SK-N-MC (cell line): ENCODE measurements around the gene PTPRJ.

Experiments used
- EZH2 ChIP-seq: fragments of 200-600 bp; sonication (generic); IDR thresholded peaks from one replicate; pipeline ENCODE4 v1.6.1; 2017; ENCODE audit warnings: antibody characterized with exemption
- POLR2AphosphoS5 ChIP-seq: IDR thresholded peaks from 2 replicates; pipeline ENCODE4 v1.6.1; 2012; ENCODE audit warnings: mild to moderate bottlenecking, low read depth, low read length, borderline replicate concordance

GRCh38 chr11:48083421-48083820 lies 103.1 kb downstream of the PTPRJ start:
- TF ChIP-seq POLR2AphosphoS5 (no peak), EZH2 (no peak)
